Keratinocyte (primary cell): Measurements from ENCODE around the gene TAF11L8. TPM values are rescaled to one million over a fixed set of nuclear protein-coding genes. Genes with fewer than 3 reads are reported as not detected.
"Not testable (repeated sequence)": the region's sequence is repeated elsewhere in the genome, so short reads cannot be mapped to it uniquely, and the experiment has no call there.

ENCODE experiments used
- DNase-seq: peaks from one replicate; pipeline ENCODE4 v3.0.0-alpha.2; 2011; ENCODE audit warnings: low read depth, missing footprints, low spot score
- FAIRE-seq: peaks from 2 replicates; lab custom pipeline; 2011; peaks lifted over from hg19 to GRCh38; lab: Jason Lieb, UNC
- H2AFZ ChIP-seq: 2 replicates; pipeline ENCODE4 v1.6.0; 2012; ENCODE audit warnings: low read length, control low read depth, inconsistent platforms; ENCODE audit not compliant: control insufficient read depth
- H3K27ac ChIP-seq: 2 replicates; pipeline ENCODE4 v1.5.1; 2011; ENCODE audit warnings: low read length; ENCODE audit not compliant: control insufficient read depth, insufficient read depth
- H3K27me3 ChIP-seq: 3 replicates; pipeline ENCODE4 v1.6.0; 2011; ENCODE audit warnings: low read length; ENCODE audit not compliant: control insufficient read depth, insufficient read depth; ENCODE audit errors: extremely low read depth
- H3K36me3 ChIP-seq, 2 experiments: 2 replicates in 1 of 2; 3 replicates in 1 of 2; pipeline ENCODE4 v1.5.1; 2011; ENCODE audit warnings: low read length in 2 of 2, mild to moderate bottlenecking in 1 of 2; ENCODE audit not compliant: control insufficient read depth in 2 of 2, insufficient read depth in 2 of 2; ENCODE audit errors: extremely low read depth in 1 of 2
- H3K4me1 ChIP-seq: 3 replicates; pipeline ENCODE4 v1.5.1; 2011; ENCODE audit warnings: low read length; ENCODE audit not compliant: control insufficient read depth, insufficient read depth; ENCODE audit errors: extremely low read depth
- H3K4me2 ChIP-seq: 3 replicates; pipeline ENCODE4 v1.6.0; 2011; ENCODE audit warnings: low read depth, low read length; ENCODE audit not compliant: control insufficient read depth, insufficient read depth; ENCODE audit errors: extremely low read depth
- H3K4me3 ChIP-seq, 3 experiments: fragments of 200-600 bp in 1 of 3; sonication (generic) in 1 of 3; 2 replicates in 2 of 3; 3 replicates in 1 of 3; pipeline ENCODE4 v1.5.1; 2011 to 2016; ENCODE audit warnings: low read length in 3 of 3, mild to moderate bottlenecking in 3 of 3, control low read depth in 2 of 3, inconsistent platforms in 1 of 3, low read depth in 1 of 3, mixed read lengths in 1 of 3, mixed run types in 1 of 3, moderate library complexity in 1 of 3; ENCODE audit not compliant: control insufficient read depth in 2 of 3, insufficient read depth in 2 of 3; ENCODE audit errors: extremely low read depth in 1 of 3
- H3K79me2 ChIP-seq: 2 replicates; pipeline ENCODE4 v1.6.0; 2012; ENCODE audit warnings: low read length; ENCODE audit not compliant: control insufficient read depth, insufficient read depth
- H3K9ac ChIP-seq: 3 replicates; pipeline ENCODE4 v1.6.0; 2011; ENCODE audit warnings: low read length; ENCODE audit not compliant: control insufficient read depth, insufficient read depth; ENCODE audit errors: extremely low read depth
- H3K9me1 ChIP-seq: 3 replicates; pipeline ENCODE4 v1.6.0; 2011; ENCODE audit warnings: low read length; ENCODE audit not compliant: control insufficient read depth, insufficient read depth; ENCODE audit errors: extremely low read depth
- H3K9me3 ChIP-seq: 2 replicates; pipeline ENCODE4 v1.5.1; 2012; ENCODE audit warnings: low read depth, low read length; ENCODE audit not compliant: control insufficient read depth
- H4K20me1 ChIP-seq: 3 replicates; pipeline ENCODE4 v1.6.0; 2011; ENCODE audit warnings: low read length; ENCODE audit not compliant: control insufficient read depth, insufficient read depth; ENCODE audit errors: extremely low read depth
- EZH2 ChIP-seq: IDR thresholded peaks from one replicate; pipeline ENCODE4 v1.6.1; 2012; ENCODE audit warnings: inconsistent platforms, mild to moderate bottlenecking, low read length, moderate library complexity
- dilution Hi-C: fragments of 300-500 bp; cut with MboI; formaldehyde crosslinking; loops from one replicate; pipeline ENCODE4 v1.7.0; 2020; ENCODE audit warnings: low sequenced_read_pairs; ENCODE audit not compliant: extremely low pct_ligation_motif_present
- polyA plus RNA-seq, 5 experiments: library from polyadenylated mRNA; depleted of rRNA in 3 of 5; stranded (reverse) in 3 of 5; stranded (forward) in 1 of 5; unstranded in 1 of 5; fragments of >200 nt; gene quantifications; 1 replicate in 1 of 5; 2 replicates in 3 of 5; 3 replicates in 1 of 5; pipeline versions ENCODE4 v1.2.1 to v1.2.3, GENCODE V29; 2011 to 2012; ENCODE audit warnings: missing spikeins in 2 of 5, low read depth in 1 of 5, low replicate concordance in 1 of 5
- TF ChIP-seq, protein P1 (sequence below), 3 experiments: IDR thresholded peaks in 1 of 3; conservative IDR thresholded peaks in 1 of 3; optimal IDR thresholded peaks in 1 of 3; 2 replicates in 2 of 3; 3 replicates in 1 of 3; pipeline versions ENCODE3 to v1.5.1; 2011; ENCODE audit warnings: low read length in 3 of 3, mild to moderate bottlenecking in 3 of 3, moderate library complexity in 2 of 3, control low read depth in 1 of 3, inconsistent platforms in 1 of 3; ENCODE audit not compliant: insufficient read depth in 2 of 3; ENCODE audit errors: extremely low read depth in 1 of 3

TAF11L8 gene
- polyA plus RNA-seq, 1 donor (not counting 4 experiments of a cell fraction or from before 2014, with no cell fraction given) = not detected

DNA sequence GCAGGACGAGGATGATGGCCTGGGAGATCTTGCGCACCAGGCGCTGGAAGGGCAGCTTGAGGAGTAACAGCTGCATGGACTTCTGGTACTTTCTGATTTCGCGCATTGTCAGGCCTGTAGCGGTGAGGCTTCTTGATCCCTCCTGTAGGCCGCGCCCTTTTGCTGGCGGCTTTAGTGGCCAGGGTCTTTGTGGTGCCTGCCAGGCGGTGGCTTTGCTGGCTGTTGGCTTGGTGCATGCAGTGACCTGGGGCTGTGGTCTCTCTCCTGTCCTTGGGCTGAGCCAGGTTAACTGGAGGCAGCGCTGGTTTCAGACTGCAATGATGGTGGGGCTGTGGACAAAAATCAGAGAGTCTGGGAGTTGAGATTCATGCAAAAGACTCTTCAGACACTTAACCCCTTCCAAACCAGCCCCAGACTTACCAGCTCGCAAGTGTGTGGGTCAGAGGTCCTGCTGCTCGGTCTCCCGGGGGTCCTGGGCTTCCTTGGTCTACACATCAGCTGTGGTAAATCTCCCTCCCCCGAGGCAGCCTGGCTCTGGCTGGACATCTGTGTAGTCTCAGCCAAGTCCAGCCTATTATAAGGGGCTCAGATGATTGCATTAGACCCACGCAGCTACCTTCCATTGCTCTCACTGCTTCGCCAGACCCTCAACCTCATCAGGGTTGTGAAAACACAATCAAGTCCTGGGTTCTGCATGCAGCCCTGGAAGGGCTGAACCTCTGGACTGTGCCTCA is 24.3 kb upstream of the TAF11L8 start:
- no peaks in the 10 kb centered on the region for H3K9me3 ChIP-seq
- dilution Hi-C loops = no loop called here
- H3K9me1 ChIP-seq = no peaks in the 10 kb centered on the region
- TF ChIP-seq, protein P1, sequence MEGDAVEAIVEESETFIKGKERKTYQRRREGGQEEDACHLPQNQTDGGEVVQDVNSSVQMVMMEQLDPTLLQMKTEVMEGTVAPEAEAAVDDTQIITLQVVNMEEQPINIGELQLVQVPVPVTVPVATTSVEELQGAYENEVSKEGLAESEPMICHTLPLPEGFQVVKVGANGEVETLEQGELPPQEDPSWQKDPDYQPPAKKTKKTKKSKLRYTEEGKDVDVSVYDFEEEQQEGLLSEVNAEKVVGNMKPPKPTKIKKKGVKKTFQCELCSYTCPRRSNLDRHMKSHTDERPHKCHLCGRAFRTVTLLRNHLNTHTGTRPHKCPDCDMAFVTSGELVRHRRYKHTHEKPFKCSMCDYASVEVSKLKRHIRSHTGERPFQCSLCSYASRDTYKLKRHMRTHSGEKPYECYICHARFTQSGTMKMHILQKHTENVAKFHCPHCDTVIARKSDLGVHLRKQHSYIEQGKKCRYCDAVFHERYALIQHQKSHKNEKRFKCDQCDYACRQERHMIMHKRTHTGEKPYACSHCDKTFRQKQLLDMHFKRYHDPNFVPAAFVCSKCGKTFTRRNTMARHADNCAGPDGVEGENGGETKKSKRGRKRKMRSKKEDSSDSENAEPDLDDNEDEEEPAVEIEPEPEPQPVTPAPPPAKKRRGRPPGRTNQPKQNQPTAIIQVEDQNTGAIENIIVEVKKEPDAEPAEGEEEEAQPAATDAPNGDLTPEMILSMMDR (optimal IDR thresholded peaks at IDR 0.05 in 1 of 3, IDR thresholded peaks at IDR 0.05 in 1 of 3, conservative IDR thresholded peaks at IDR 0.05 in 1 of 3; ENCODE audit: extremely low read depth in 1 of 3, insufficient read depth in 2 of 3, low read length in 3 of 3) = no peak
- no peak for TF ChIP-seq EZH2
- H2AFZ ChIP-seq = no peak overlapping the region
- FAIRE-seq (no peak), DNase-seq (no peak)
- no peak overlapping the region for H3K27ac ChIP-seq
- H3K4me2 ChIP-seq = no peak overlapping the region
- no peak overlapping the region for H3K4me3 ChIP-seq
- H3K4me1 ChIP-seq = no peaks in the 10 kb centered on the region
- H3K27me3 ChIP-seq = no peaks in the 10 kb centered on the region
- H4K20me1 ChIP-seq = no peaks in the 10 kb centered on the region
- no peaks in the 10 kb centered on the region for H3K79me2 ChIP-seq
- no peak overlapping the region for H3K9ac ChIP-seq
- H3K36me3 ChIP-seq = no peaks in the 10 kb centered on the region

GRCh38 chr5:17610092-17610491 is 19.3 kb upstream of the TAF11L8 start, which contains the start of gene TAF11L12:
TAF11L12 (plus strand) TSS chr5:17610392.
- H3K9me3 ChIP-seq, H3K79me2 ChIP-seq, FAIRE-seq, dilution Hi-C loops, H3K27me3 ChIP-seq, H2AFZ ChIP-seq, H3K4me1 ChIP-seq, H3K27ac ChIP-seq, DNase-seq, H3K4me3 ChIP-seq, H3K9me1 ChIP-seq, H3K9ac ChIP-seq, H3K36me3 ChIP-seq, H3K4me2 ChIP-seq, H4K20me1 ChIP-seq: not testable (repeated sequence)

GRCh38 chr5:17607461-17607860 is 16.7 kb upstream of the TAF11L8 start:
- H3K79me2 ChIP-seq, H3K36me3 ChIP-seq, H4K20me1 ChIP-seq, H3K4me3 ChIP-seq, H3K9me3 ChIP-seq, H3K27ac ChIP-seq, H3K9ac ChIP-seq, dilution Hi-C loops, H2AFZ ChIP-seq, H3K4me1 ChIP-seq, FAIRE-seq, DNase-seq, H3K4me2 ChIP-seq, H3K9me1 ChIP-seq, H3K27me3 ChIP-seq: not testable (repeated sequence)
